Neural progenitor cell (in vitro differentiated cells): ENCODE data around the gene H3-3A. TPM values are rescaled to one million over a fixed set of nuclear protein-coding genes. Genes with fewer than 3 reads are reported as not detected.

Source experiments
- DNase-seq: peaks from one replicate; pipeline ENCODE4 v3.0.0-alpha.2; 2016; ENCODE audit warnings: low spot score
- H2AFZ ChIP-seq: fragments of 200-600 bp; sonication (generic); replicated peaks from 2 replicates; pipeline ENCODE4 v1.6.1; 2016; ENCODE audit warnings: antibody characterized with exemption
- H3F3A ChIP-seq: fragments of 200-600 bp; sonication (generic); 2 replicates; pipeline ENCODE4 v1.6.1; 2016; ENCODE audit warnings: antibody characterized with exemption, low read depth
- H3K27ac ChIP-seq: fragments of 200-600 bp; sonication (generic); 2 replicates; pipeline ENCODE4 v1.5.1; 2016; ENCODE audit warnings: mild to moderate bottlenecking
- H3K27me3 ChIP-seq: fragments of 200-600 bp; sonication (generic); 2 replicates; pipeline ENCODE4 v1.6.1; 2016; ENCODE audit warnings: mild to moderate bottlenecking, moderate library complexity
- H3K36me3 ChIP-seq: fragments of 200-600 bp; sonication (generic); 2 replicates; pipeline ENCODE4 v1.5.1; 2016
- H3K4me1 ChIP-seq: fragments of 200-600 bp; sonication (generic); 2 replicates; pipeline ENCODE4 v1.6.1; 2016; ENCODE audit warnings: mixed run types
- H3K4me2 ChIP-seq: fragments of 200-600 bp; sonication (generic); 2 replicates; pipeline ENCODE4 v1.6.1; 2016
- H3K4me3 ChIP-seq: fragments of 200-600 bp; sonication (generic); 2 replicates; pipeline ENCODE4 v1.5.1; 2016
- H3K79me2 ChIP-seq: fragments of 200-600 bp; sonication (generic); 2 replicates; pipeline ENCODE4 v1.6.1; 2016; ENCODE audit warnings: low read depth
- H3K9ac ChIP-seq: fragments of 200-600 bp; sonication (generic); 2 replicates; pipeline ENCODE4 v1.6.1; 2016
- H3K9me3 ChIP-seq: fragments of 200-600 bp; sonication (generic); 2 replicates; pipeline ENCODE4 v1.5.1; 2016; ENCODE audit warnings: low read depth
- H4K20me1 ChIP-seq: fragments of 200-600 bp; sonication (generic); 2 replicates; pipeline ENCODE4 v1.6.1; 2016; ENCODE audit warnings: low read depth
- H3K27ac Mint-ChIP-seq: 3 replicates; pipeline ENCODE4 v1.8.0; 2021; ENCODE audit warnings: mixed read lengths
- H3K27me3 Mint-ChIP-seq: 2 replicates; pipeline ENCODE4 v1.8.0; 2022; ENCODE audit warnings: low read depth, mild to moderate bottlenecking, inconsistent platforms, moderate library complexity, mixed read lengths; ENCODE audit not compliant: insufficient read depth
- H3K36me3 Mint-ChIP-seq: 3 replicates; pipeline ENCODE4 v1.8.0; 2021; ENCODE audit warnings: mixed read lengths
- H3K4me1 Mint-ChIP-seq: 3 replicates; pipeline ENCODE4 v1.8.0; 2021; ENCODE audit warnings: mixed read lengths
- H3K4me3 Mint-ChIP-seq: 3 replicates; pipeline ENCODE4 v1.8.0; 2021; ENCODE audit warnings: mild to moderate bottlenecking, moderate library complexity, mixed read lengths
- H3K9me3 Mint-ChIP-seq: 3 replicates; pipeline ENCODE4 v1.8.0; 2020; ENCODE audit warnings: mixed read lengths
- CTCF ChIP-seq: fragments of 200-600 bp; sonication (generic); IDR thresholded peaks from 2 replicates; pipeline ENCODE4 v1.5.1; 2017; ENCODE audit warnings: antibody characterized with exemption, mild to moderate bottlenecking
- EZH2 ChIP-seq: fragments of 200-600 bp; sonication (generic); IDR thresholded peaks from 2 replicates; pipeline ENCODE4 v1.6.1; 2017; ENCODE audit warnings: antibody characterized with exemption, mild to moderate bottlenecking, moderate library complexity
- EZH2phosphoT487 ChIP-seq: fragments of 200-600 bp; sonication (generic); IDR thresholded peaks from 2 replicates; pipeline ENCODE4 v1.6.1; 2017; ENCODE audit warnings: antibody characterized with exemption
- total RNA-seq: library from RNA; depleted of rRNA; stranded (reverse); fragments of >200 nt; gene quantifications from 2 replicates; pipeline ENCODE4 v1.2.3, GENCODE V29; 2015; ENCODE audit warnings: low replicate concordance

H3-3A gene
- total RNA-seq, 1 donor from 2014 or later, result 1,689 TPM

- Mint-ChIP-seq H3K36me3 (peaks cover 1% of the 10 kb centered on the region), H3K27ac (no peak overlapping the region)
Observed at GRCh38 chr1:226021401-226021800, 41.1 kb upstream of the H3-3A start.

GRCh38 chr1:226021801-226022200 is 40.7 kb upstream of the H3-3A start:
- Histone ChIP-seq H3K9ac (no peak overlapping the region), H3F3A (no peaks in the 10 kb centered on the region), H3K79me2 (no peaks in the 10 kb centered on the region), H3K4me2 (no peak overlapping the region), H3K36me3 (no peaks in the 10 kb centered on the region), H3K4me1 (no peaks in the 10 kb centered on the region), H2AFZ (no peak overlapping the region), H3K9me3 (no peaks in the 10 kb centered on the region), H3K27ac (no peak overlapping the region), H4K20me1 (no peaks in the 10 kb centered on the region), H3K27me3 (no peaks in the 10 kb centered on the region), H3K4me3 (no peak overlapping the region)
- no peak overlapping the region for H3K4me3 Mint-ChIP-seq
- no peaks in the 10 kb centered on the region for H3K4me1 Mint-ChIP-seq
- no peak for DNase-seq
- no peaks in the 10 kb centered on the region for H3K27me3 Mint-ChIP-seq
- H3K9me3 Mint-ChIP-seq, result no peaks in the 10 kb centered on the region
- H3K36me3 Mint-ChIP-seq, result peaks cover 1% of the 10 kb centered on the region
- no peak overlapping the region for H3K27ac Mint-ChIP-seq
- TF ChIP-seq EZH2phosphoT487 (no peak), CTCF (no peak), EZH2 (no peak)

More at GRCh38 chr1:226021401-226021800, 41.1 kb upstream of the H3-3A start:
- Histone ChIP-seq H3K27ac (no peak overlapping the region), H3K4me2 (no peak overlapping the region), H4K20me1 (no peaks in the 10 kb centered on the region), H2AFZ (no peak overlapping the region), H3K4me1 (no peaks in the 10 kb centered on the region), H3K9me3 (no peaks in the 10 kb centered on the region), H3K4me3 (no peak overlapping the region), H3F3A (no peaks in the 10 kb centered on the region), H3K36me3 (no peaks in the 10 kb centered on the region), H3K9ac (no peak overlapping the region), H3K27me3 (no peaks in the 10 kb centered on the region), H3K79me2 (no peaks in the 10 kb centered on the region)
- DNase-seq, result no peak
- TF ChIP-seq CTCF (no peak), EZH2 (no peak)
- H3K4me3 Mint-ChIP-seq, result no peak overlapping the region
- no peaks in the 10 kb centered on the region for H3K9me3 Mint-ChIP-seq
- H3K27me3 Mint-ChIP-seq, result no peaks in the 10 kb centered on the region
- H3K4me1 Mint-ChIP-seq, result no peaks in the 10 kb centered on the region

GRCh38 chr1:226023735-226024134 is 38.8 kb upstream of the H3-3A start:
- Histone ChIP-seq H3K4me2 (no peak overlapping the region), H3F3A (no peaks in the 10 kb centered on the region), H4K20me1 (no peaks in the 10 kb centered on the region), H3K27ac (no peak overlapping the region), H3K4me1 (no peaks in the 10 kb centered on the region), H3K4me3 (no peak overlapping the region), H3K36me3 (no peaks in the 10 kb centered on the region), H3K79me2 (no peaks in the 10 kb centered on the region), H3K9me3 (no peaks in the 10 kb centered on the region), H3K9ac (no peak overlapping the region), H3K27me3 (no peaks in the 10 kb centered on the region), H2AFZ (no peak overlapping the region)
- no peaks in the 10 kb centered on the region for H3K9me3 Mint-ChIP-seq
- H3K27ac Mint-ChIP-seq, result no peak overlapping the region
- H3K27me3 Mint-ChIP-seq, result peaks cover 3% of the 10 kb centered on the region
- no peak overlapping the region for H3K4me3 Mint-ChIP-seq
- TF ChIP-seq CTCF (no peak), EZH2phosphoT487 (no peak), EZH2 (no peak)
- H3K4me1 Mint-ChIP-seq, result no peaks in the 10 kb centered on the region
- DNase-seq, result no peak
- peaks cover 1% of the 10 kb centered on the region for H3K36me3 Mint-ChIP-seq

GRCh38 chr1:226026833-226027232 is 35.7 kb upstream of the H3-3A start:
- Histone ChIP-seq H3K27ac (no peak overlapping the region), H4K20me1 (no peaks in the 10 kb centered on the region), H3K4me3 (no peak overlapping the region), H3K4me2 (no peak overlapping the region), H3K4me1 (no peaks in the 10 kb centered on the region), H2AFZ (no peak overlapping the region), H3K27me3 (no peaks in the 10 kb centered on the region), H3K36me3 (no peaks in the 10 kb centered on the region), H3K9me3 (no peaks in the 10 kb centered on the region), H3F3A (no peaks in the 10 kb centered on the region), H3K9ac (no peak overlapping the region), H3K79me2 (no peaks in the 10 kb centered on the region)
- DNase-seq, result no peak
- Mint-ChIP-seq H3K27me3 (peaks cover 6% of the 10 kb centered on the region), H3K36me3 (peaks cover 1% of the 10 kb centered on the region), H3K9me3 (no peaks in the 10 kb centered on the region), H3K4me1 (no peaks in the 10 kb centered on the region), H3K27ac (no peak overlapping the region), H3K4me3 (no peak overlapping the region)
- TF ChIP-seq EZH2phosphoT487 (no peak), EZH2 (no peak), CTCF (no peak)
